Measurements from ENCODE around the gene SBK3. TPM values are rescaled to one million over a fixed set of nuclear protein-coding genes. Genes with fewer than 3 reads are reported as not detected.
"Not testable (repeated sequence)": the region's sequence is repeated elsewhere in the genome, so short reads cannot be mapped to it uniquely, and the experiment has no call there.

The SBK3 gene
- total RNA-seq, 1 donor from 2014 or later, result 3.3 TPM

GRCh38 chr19:55535965-55536350 is 9.4 kb downstream of the SBK3 start:
- Histone ChIP-seq H3K79me2 (ENCODE audit: low read depth) (no peaks in the 10 kb centered on the region), H3K27me3 (no peaks in the 10 kb centered on the region), H3K4me1 (peaks cover 12% of the 10 kb centered on the region), H3F3A (ENCODE audit: low read depth) (peaks cover 18% of the 10 kb centered on the region), H3K4me3 (no peak overlapping the region), H3K9ac (no peak overlapping the region), H4K20me1 (ENCODE audit: low read depth) (no peaks in the 10 kb centered on the region), H2AFZ (replicated peaks) (no peak overlapping the region), H3K4me2 (no peak overlapping the region), H3K27ac (no peak overlapping the region), H3K9me3 (ENCODE audit: low read depth) (no peaks in the 10 kb centered on the region), H3K36me3 (no peaks in the 10 kb centered on the region)
- peaks cover 17% of the 10 kb centered on the region for H3K27me3 Mint-ChIP-seq (ENCODE audit: insufficient read depth, low read depth)
- H3K4me1 Mint-ChIP-seq, result peaks cover 9% of the 10 kb centered on the region
- no peaks in the 10 kb centered on the region for H3K36me3 Mint-ChIP-seq
- TF ChIP-seq EZH2 (IDR thresholded peaks at IDR 0.05) (no peak), CTCF (IDR thresholded peaks at IDR 0.05) (no peak), EZH2phosphoT487 (IDR thresholded peaks at IDR 0.05) (no peak)
- no peak for DNase-seq (ENCODE audit: low spot score)
- H3K27ac Mint-ChIP-seq, result no peak overlapping the region
- H3K4me3 Mint-ChIP-seq, result no peak overlapping the region
- no peaks in the 10 kb centered on the region for H3K9me3 Mint-ChIP-seq

GRCh38 chr19:55535173-55535964 is 10.0 kb downstream of the SBK3 start:
- Histone ChIP-seq H4K20me1 (ENCODE audit: low read depth) (no peaks in the 10 kb centered on the region), H3F3A (ENCODE audit: low read depth) (peaks cover 18% of the 10 kb centered on the region), H3K4me1 (peaks cover 12% of the 10 kb centered on the region), H3K9ac (no peak overlapping the region), H2AFZ (replicated peaks) (no peak overlapping the region), H3K4me2 (no peak overlapping the region), H3K36me3 (no peaks in the 10 kb centered on the region), H3K27ac (no peak overlapping the region), H3K4me3 (no peak overlapping the region), H3K9me3 (ENCODE audit: low read depth) (no peaks in the 10 kb centered on the region), H3K27me3 (no peaks in the 10 kb centered on the region), H3K79me2 (ENCODE audit: low read depth) (no peaks in the 10 kb centered on the region)
- TF ChIP-seq EZH2phosphoT487 (IDR thresholded peaks at IDR 0.05) (no peak), EZH2 (IDR thresholded peaks at IDR 0.05) (no peak), CTCF (IDR thresholded peaks at IDR 0.05) (no peak)
- H3K27ac Mint-ChIP-seq, result peak overlapping the region; percentile 90
- H3K9me3 Mint-ChIP-seq, result no peaks in the 10 kb centered on the region
- peaks cover 9% of the 10 kb centered on the region for H3K4me1 Mint-ChIP-seq
- H3K27me3 Mint-ChIP-seq (ENCODE audit: insufficient read depth, low read depth), result peaks cover 17% of the 10 kb centered on the region
- DNase-seq (ENCODE audit: low spot score), result no peak
- no peaks in the 10 kb centered on the region for H3K36me3 Mint-ChIP-seq
- H3K4me3 Mint-ChIP-seq, result peak overlapping the region; percentile 35

- not testable (repeated sequence) for H3K4me1 Mint-ChIP-seq; H4K20me1 ChIP-seq (ENCODE audit: low read depth); H3K27ac Mint-ChIP-seq; H3K4me3 ChIP-seq; H2AFZ ChIP-seq (replicated peaks); H3K27ac ChIP-seq; H3K36me3 ChIP-seq; DNase-seq (ENCODE audit: low spot score); H3K9me3 Mint-ChIP-seq; H3K4me2 ChIP-seq; H3K79me2 ChIP-seq (ENCODE audit: low read depth); H3K9ac ChIP-seq; H3K4me3 Mint-ChIP-seq; H3K36me3 Mint-ChIP-seq; H3K9me3 ChIP-seq (ENCODE audit: low read depth); H3K27me3 ChIP-seq
- H3K4me1 ChIP-seq, result peaks cover 12% of the 10 kb centered on the region
- H3K27me3 Mint-ChIP-seq (ENCODE audit: insufficient read depth, low read depth), result peaks cover 11% of the 10 kb centered on the region
- H3F3A ChIP-seq (ENCODE audit: low read depth), result peaks cover 14% of the 10 kb centered on the region
Observed at GRCh38 chr19:55534280-55534679, 11.1 kb downstream of the SBK3 start.

GRCh38 chr19:55530996-55531395 is 14.3 kb downstream of the SBK3 start:
- Histone ChIP-seq H3K27ac (no peak overlapping the region), H3K4me1 (peaks cover 13% of the 10 kb centered on the region), H2AFZ (replicated peaks) (no peak overlapping the region), H3K9me3 (ENCODE audit: low read depth) (no peaks in the 10 kb centered on the region), H3K4me3 (no peak overlapping the region), H3F3A (ENCODE audit: low read depth) (peaks cover 26% of the 10 kb centered on the region), H3K27me3 (no peaks in the 10 kb centered on the region), H3K4me2 (no peak overlapping the region), H3K9ac (no peak overlapping the region), H4K20me1 (ENCODE audit: low read depth) (no peaks in the 10 kb centered on the region), H3K79me2 (ENCODE audit: low read depth) (no peaks in the 10 kb centered on the region), H3K36me3 (no peaks in the 10 kb centered on the region)
- no peak overlapping the region for H3K4me3 Mint-ChIP-seq
- TF ChIP-seq CTCF (IDR thresholded peaks at IDR 0.05) (no peak), EZH2 (IDR thresholded peaks at IDR 0.05) (no peak), EZH2phosphoT487 (IDR thresholded peaks at IDR 0.05) (no peak)
- H3K27ac Mint-ChIP-seq, result no peak overlapping the region
- no peaks in the 10 kb centered on the region for H3K36me3 Mint-ChIP-seq
- H3K4me1 Mint-ChIP-seq, result peaks cover 10% of the 10 kb centered on the region
- H3K27me3 Mint-ChIP-seq (ENCODE audit: insufficient read depth, low read depth), result peaks cover 9% of the 10 kb centered on the region
- DNase-seq (ENCODE audit: low spot score), result no peak
- H3K9me3 Mint-ChIP-seq, result no peaks in the 10 kb centered on the region

Data from neural progenitor cell (in vitro differentiated cells).